Epithelial cell of proximal tubule (primary cell): Measurements from ENCODE around the gene IRGC. TPM values are rescaled to one million over a fixed set of nuclear protein-coding genes. Genes with fewer than 3 reads are reported as not detected.

ENCODE experiments used
- DNase-seq: peaks from one replicate; pipeline ENCODE4 v3.0.0-alpha.2; 2011; ENCODE audit warnings: low read depth
- H3K4me3 ChIP-seq: 2 replicates; pipeline ENCODE4 v1.5.1; 2011; ENCODE audit warnings: low read depth, mild to moderate bottlenecking, low read length
- CTCF ChIP-seq: conservative IDR thresholded peaks from 2 replicates; pipeline ENCODE4 v1.5.1; 2012; ENCODE audit warnings: low read depth, mild to moderate bottlenecking, low read length
- total RNA-seq: library from RNA; depleted of rRNA; stranded (reverse); fragments of >200 nt; gene quantifications from 2 replicates; pipeline ENCODE4 v1.2.3, GENCODE V29; 2015

The IRGC gene
- total RNA-seq, 1 donor from 2014 or later: not detected

GRCh38 chr19:43682824-43683661 lies 32.8 kb upstream of the IRGC start:
- no peak overlapping the region for H3K4me3 ChIP-seq
- no peak for TF ChIP-seq CTCF
- no peak for DNase-seq

GRCh38 chr19:43683905-43684304 lies 32.0 kb upstream of the IRGC start:
- H3K4me3 ChIP-seq: no peak overlapping the region
- TF ChIP-seq CTCF: no peak
- no peak for DNase-seq

GRCh38 chr19:43684326-43684725 lies 31.6 kb upstream of the IRGC start:
- no peak for DNase-seq
- no peak overlapping the region for H3K4me3 ChIP-seq
- no peak for TF ChIP-seq CTCF

- H3K4me3 ChIP-seq: no peak overlapping the region
- DNase-seq: no peak
- no peak for TF ChIP-seq CTCF
Measured at GRCh38 chr19:43687660-43687997, 28.2 kb upstream of the IRGC start.

GRCh38 chr19:43688059-43688701 lies 27.7 kb upstream of the IRGC start:
- no peak for DNase-seq
- no peak for TF ChIP-seq CTCF
- no peak overlapping the region for H3K4me3 ChIP-seq

GRCh38 chr19:43690444-43690843 lies 25.4 kb upstream of the IRGC start:
- TF ChIP-seq CTCF: no peak
- no peak for DNase-seq
- no peak overlapping the region for H3K4me3 ChIP-seq
